Kasumi-1 (cell line): Measurements from ENCODE around the gene APLN.

Experiments
- DNase-seq, 2 experiments: peaks; one replicate each; lab custom pipeline; 2025; lab: John Stamatoyannopoulos, UW

The APLN gene

DNA sequence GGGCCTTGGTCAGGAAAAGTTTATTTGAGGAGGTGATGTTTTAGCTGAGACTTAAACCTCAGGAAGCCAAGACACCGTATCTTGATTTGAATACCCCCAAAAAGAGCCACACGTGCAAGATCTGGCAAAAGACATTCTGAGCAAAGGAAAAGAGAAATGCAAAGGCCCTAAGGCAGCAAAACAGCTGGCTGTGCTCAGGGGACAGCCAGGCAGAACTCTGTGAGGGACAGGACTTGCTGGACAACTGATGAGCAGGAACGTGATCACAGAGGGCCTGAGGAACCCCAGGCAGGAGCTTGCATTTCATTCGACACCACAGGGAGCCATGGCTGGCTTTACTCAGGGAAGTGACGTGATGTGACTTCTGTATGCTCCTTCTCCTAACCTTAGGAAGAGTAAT, 58.7 kb downstream of the APLN start:
- DNase-seq: no peak
